Peyer's patch (tissue), 4 donors: ENCODE results near the gene GRAMD4.

Experiments used
- POLR2A ChIP-seq, 2 donors: fragments of 450-650 bp; IDR thresholded peaks; one replicate each; pipeline ENCODE4 v1.5.1; 2017; ENCODE audit warnings: antibody characterized with exemption in 2 of 2, mild to moderate bottlenecking in 2 of 2, moderate library complexity in 2 of 2
- TF ChIP-seq, protein P1 (sequence below), 6 experiments: fragments of 450-650 bp in 4 of 6; fragments of 200-600 bp in 2 of 6; sonication (generic) in 1 of 6; IDR thresholded peaks; one replicate each; pipeline ENCODE4 v1.5.1; 2017 to 2019; ENCODE audit warnings: antibody characterized with exemption in 6 of 6, mild to moderate bottlenecking in 3 of 6, moderate library complexity in 1 of 6

DNA sequence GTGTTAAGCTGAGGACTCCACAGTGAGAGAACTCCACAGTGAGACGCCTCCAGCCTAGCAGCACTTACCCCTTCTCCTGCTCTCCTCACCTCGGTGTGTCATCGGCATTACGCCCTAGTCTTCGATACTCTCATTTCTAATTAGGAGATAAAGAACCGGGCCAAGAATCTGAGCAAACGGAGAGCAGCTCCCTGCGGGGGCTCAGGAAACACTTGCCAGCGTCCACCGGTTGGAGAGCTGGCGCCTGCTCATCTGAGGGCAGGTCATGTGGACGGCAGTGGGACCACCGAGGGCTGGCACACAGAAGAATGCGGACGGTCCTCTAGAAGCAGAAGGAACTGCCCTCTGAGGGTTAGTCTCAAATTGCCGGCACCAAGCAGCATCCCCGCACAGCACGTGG lies 104.9 kb downstream of the GRAMD4 start:
- no peak for TF ChIP-seq POLR2A (IDR thresholded peaks at IDR 0.05)
- TF ChIP-seq, protein P1, sequence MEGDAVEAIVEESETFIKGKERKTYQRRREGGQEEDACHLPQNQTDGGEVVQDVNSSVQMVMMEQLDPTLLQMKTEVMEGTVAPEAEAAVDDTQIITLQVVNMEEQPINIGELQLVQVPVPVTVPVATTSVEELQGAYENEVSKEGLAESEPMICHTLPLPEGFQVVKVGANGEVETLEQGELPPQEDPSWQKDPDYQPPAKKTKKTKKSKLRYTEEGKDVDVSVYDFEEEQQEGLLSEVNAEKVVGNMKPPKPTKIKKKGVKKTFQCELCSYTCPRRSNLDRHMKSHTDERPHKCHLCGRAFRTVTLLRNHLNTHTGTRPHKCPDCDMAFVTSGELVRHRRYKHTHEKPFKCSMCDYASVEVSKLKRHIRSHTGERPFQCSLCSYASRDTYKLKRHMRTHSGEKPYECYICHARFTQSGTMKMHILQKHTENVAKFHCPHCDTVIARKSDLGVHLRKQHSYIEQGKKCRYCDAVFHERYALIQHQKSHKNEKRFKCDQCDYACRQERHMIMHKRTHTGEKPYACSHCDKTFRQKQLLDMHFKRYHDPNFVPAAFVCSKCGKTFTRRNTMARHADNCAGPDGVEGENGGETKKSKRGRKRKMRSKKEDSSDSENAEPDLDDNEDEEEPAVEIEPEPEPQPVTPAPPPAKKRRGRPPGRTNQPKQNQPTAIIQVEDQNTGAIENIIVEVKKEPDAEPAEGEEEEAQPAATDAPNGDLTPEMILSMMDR (IDR thresholded peaks at IDR 0.05), result no peak
